ENCODE results near the gene RAB24.
A peak's percentile ranks its signal among the peaks of the same experiment; 100 is the strongest.

Gene RAB24

DNA sequence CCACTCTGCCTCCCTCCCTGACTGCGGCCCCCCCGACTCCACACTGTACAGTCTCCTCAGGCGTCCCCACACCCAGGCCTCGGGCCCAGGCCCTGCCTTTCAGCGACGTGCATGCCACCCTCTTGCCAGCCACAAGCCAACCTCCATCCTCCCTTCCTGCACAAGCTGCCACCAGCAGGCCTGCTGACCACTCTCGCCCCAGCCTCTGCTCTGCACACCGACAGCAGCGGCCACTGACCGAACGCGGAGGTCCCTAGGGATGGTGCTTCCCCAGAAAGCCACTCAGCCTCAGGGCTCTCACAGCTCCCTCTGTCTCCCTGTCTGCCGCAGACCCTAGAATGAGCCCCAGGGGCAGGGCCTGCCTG, 29.4 kb upstream of the RAB24 start:
- DNase-seq: no peak

- no peak for DNase-seq
Observed at GRCh38 chr5:177332031-177332895, 28.7 kb upstream of the RAB24 start.

- no peak for DNase-seq
Observed at GRCh38 chr5:177330991-177331842, 27.7 kb upstream of the RAB24 start.

- no peak for DNase-seq
Observed at GRCh38 chr5:177329883-177330282, 26.4 kb upstream of the RAB24 start.

DNA sequence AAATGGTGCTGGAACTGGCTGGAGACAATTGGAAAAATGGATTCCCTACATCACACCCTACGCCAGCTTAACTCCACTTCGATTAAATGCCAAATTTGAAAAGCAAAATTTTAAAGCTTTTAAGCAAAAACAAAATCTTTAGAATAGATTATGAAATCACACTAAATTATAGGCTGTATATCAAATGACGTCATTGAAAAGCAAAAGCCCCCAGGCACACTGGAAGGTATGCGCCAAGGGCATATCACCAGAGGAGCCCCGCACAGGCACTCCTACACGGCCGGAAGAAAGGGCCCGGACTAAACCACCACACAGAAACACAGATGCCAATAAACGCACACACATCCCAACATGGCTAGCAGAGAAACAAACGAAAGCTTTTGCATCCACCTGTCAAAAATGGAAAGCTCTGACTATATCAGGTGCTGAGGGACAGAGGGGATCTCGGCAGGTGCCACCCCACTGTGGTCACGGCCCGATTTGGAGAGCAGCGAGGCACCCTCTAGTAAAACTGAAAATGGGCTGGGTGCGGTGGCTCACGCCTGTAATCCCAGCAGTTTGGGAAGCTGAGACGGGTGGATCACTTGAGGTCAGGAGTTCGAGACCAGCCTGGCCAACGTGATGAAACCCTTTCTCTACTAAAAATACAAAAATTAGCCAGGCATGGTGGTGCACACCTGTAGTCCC, 25.2 kb upstream of the RAB24 start:
- no peak for DNase-seq

- DNase-seq: no peak
Observed at GRCh38 chr5:177327539-177328522, 24.3 kb upstream of the RAB24 start.

DNA sequence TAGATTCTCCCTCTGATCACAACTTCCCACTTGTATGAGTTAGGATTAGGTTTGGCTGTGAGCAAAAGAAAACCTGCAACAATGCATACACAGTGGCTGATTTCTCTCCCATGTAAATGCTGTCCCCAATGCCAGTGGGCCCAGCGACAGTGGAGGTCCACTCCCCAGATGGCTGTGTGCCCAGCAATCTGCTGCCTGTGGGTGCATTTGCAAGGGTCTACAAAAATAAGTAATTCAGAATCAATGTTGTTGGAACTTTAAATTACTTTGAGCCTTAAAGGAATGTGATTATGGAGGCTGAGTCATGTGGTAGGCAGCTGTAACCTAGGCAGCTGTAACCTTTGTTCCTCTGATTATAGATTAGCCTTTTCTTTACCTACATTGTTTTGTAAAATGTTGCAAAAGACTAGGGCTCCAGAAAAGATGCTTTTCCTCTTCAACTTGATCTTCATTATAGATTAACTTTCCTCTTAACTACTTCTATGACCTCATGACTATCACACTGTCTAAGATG, 22.4 kb upstream of the RAB24 start:
- no peak for DNase-seq

- no peak for DNase-seq
Observed at GRCh38 chr5:177320879-177321278, 17.4 kb upstream of the RAB24 start.

GRCh38 chr5:177319913-177320588, 16.5 kb upstream of the RAB24 start:
- DNase-seq: no peak

DNA sequence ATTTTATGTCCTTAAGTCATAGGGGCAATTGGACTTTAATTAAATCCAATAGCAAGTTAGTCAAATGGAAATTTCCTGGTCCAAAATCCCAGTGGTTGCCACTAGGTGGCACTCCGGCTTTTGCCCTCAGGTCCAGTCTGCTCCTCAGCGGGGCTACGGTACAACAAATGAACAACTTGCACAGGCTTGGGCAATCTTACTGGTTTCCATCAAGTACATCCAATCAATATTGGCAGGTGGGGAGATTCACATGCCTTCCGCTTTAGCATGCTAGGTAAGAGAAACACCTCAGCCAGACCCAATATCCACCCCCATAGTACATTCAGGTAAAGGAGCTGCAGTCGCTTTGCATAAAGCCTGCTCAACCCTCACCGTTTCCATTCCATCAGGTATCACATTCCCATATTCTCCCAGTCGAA, 14.4 kb upstream of the RAB24 start:
- DNase-seq: peak; percentile 72

- no peak for DNase-seq
Observed at GRCh38 chr5:177316005-177316404, 12.5 kb upstream of the RAB24 start.

DNA sequence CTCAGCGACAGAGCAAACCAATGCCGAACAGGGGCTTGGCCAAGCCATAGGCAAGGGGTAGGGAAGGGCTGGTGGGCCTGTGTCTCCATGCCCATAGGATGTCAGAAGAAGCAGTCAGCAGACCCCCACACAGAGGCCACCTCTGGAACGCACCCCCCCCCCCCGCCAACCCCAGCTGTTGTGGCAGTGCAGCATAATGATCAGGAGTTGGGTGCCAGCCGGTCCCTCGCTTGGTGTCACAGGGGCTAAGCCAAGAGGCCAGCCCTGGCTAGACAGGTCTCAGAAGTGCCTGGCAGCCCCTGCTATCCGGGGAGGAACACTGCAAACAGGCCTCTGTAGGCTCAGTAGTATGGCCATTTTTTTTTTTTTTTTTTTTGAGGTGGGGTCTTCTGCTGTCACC, 11.9 kb upstream of the RAB24 start:
- DNase-seq: no peak

DNA sequence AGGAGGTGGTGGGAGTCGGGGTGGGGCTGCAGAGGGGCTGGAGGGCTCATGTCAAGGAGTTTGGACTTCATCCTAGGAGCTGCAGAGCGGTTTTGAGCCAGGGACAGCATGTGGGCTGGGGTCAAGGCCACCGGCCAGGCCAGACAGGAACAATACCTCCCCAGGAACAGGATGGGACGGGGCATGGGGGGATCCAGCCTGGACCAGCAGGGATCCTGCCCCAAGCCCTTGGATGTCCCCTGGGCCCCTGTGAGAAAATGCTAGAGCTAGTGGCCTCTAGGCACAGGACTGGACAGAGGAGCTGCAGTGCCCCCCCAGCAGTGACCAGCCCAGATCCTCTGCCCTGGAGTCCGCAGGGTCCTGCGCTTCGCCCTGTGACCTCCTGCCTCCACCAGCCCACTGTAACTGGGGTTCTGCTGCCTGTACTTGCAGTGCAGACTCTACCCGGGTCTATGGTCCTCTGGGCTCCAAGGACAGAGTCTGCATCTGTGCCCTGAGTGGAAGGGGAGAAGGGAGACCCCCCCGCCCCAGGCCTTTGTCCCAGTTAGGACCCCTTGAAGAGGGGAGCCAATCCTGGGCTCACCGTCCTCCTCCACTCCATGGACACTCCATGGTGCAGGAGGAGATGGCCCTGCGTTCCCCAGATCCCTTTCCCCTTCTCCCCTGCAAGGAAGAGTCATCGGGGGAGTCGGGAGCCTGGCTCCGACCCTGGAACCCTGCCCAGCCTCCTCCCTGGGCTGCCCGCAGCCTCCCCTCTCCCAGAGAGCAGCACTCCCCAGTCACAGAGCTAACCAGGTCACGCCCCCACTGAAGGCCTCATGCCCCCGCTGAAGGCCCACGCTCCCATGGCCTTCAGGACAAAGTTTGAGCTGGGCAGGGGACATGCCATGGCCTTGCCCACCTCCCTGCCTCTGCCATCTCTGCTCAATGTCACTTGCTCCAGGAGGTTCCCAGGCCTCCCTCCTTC, 11.1 kb upstream of the RAB24 start:
- DNase-seq: no peak

- no peak for DNase-seq
Observed at GRCh38 chr5:177313561-177314259, 10.2 kb upstream of the RAB24 start.

DNA sequence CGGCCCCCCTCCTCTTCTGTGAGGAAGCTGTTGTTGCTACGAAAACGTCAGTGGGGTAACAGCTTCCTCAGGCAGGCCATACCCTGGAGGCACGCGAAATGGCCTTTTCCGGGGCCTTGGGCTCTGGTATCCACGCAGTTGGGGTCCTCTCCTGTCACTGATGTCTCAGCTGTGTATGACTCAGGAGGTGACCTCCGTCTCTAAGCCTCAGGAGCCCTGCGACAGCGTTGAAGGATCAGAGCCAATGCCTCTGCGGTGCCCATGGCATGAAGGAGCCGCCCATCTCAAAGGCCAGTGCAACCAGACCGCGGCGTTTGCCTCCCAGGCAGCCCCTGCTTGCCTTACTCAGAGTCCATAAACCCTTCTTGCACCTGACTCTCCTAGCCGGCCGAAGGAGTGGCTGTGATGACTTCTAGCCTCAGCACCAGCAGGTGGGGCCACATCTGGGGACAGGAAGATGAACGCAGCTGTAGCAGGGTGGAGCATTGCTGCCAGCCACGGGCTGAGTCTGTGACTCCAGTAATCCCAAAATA, 9.2 kb upstream of the RAB24 start:
- DNase-seq: no peak

GRCh38 chr5:177311723-177312648, 8.5 kb upstream of the RAB24 start, which contains the start of gene MXD3:
Gene MXD3 (minus strand): TSS chr5:177311898. CDS start chr5:177311830, 68 bp downstream.
- DNase-seq: peak; percentile 97

DNA sequence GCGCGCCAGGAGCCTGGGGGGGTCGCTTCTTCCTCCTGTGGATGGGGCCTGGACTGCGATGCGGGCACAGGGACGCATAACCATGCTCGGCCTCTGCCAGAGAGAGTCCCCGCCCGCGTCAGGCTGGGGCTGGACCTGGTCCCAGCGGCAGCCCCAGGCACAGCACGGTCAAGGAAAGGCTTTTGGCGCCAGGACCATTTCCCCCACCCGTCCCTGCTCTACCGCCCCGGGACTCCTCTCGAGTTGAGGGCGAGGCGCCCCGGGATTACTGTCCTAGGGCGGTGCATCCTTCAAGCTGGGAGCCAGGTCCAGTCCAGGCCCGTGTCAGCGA, 7.8 kb upstream of the RAB24 start:
- DNase-seq: no peak

DNA sequence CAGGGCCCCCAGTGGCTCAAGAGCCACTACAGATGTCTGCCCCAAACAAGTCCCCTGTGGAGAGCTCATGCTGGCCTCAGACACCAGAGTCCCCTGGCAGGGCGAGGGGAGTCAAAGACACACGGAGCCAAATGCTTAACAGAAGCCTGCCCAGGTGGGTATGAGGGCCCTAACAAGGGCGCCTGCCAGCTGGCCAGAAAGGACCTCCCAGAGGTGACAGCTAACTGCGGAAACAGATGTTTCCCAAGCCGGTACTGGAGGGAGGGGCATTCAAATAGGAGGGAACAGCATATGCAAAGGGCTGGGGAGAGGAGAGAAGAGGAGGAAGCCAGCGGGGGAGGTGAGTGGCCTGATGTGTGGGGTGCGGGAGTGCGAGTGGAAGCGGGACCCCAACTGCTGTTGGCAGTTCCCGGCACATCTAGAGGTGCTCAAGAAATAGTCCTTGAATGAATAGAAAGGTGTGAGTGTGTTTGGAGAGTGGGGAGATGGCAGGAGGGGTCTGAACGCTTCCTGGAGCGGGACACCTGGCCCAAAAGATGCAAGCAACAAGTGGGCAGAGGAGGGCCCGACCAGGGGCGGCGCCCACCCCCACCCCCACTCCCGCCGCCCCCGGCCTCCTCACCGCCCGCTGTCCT, 7.4 kb upstream of the RAB24 start:
- DNase-seq: no peak
